ENCODE results near the gene GTF3C4. TPM values are rescaled to one million over a fixed set of nuclear protein-coding genes. Genes with fewer than 3 reads are reported as not detected.

GTF3C4 gene
- polyA plus RNA-seq, 3 donors = 0.99 to 2.7 (median 2.1) TPM

GRCh38 chr9:132656299-132656698 is 14.0 kb upstream of the GTF3C4 start:
- no peaks in the 10 kb centered on the region for H3K9me3 Mint-ChIP-seq
- intact Hi-C loops (cut with micrococcal nuclease) = no loop called here
- Histone ChIP-seq H3K27ac (ENCODE audit: low read depth in 1 of 2, low read length in 2 of 2) (no peak overlapping the region), H3K9ac (ENCODE audit: insufficient read depth, low read length, poor library complexity, severe bottlenecking) (no peak overlapping the region), H3K79me2 (ENCODE audit: insufficient read depth, low read length) (no peaks in the 10 kb centered on the region), H3K9me3 (replicated peaks in 1 of 2; ENCODE audit: control insufficient read depth in 1 of 2, insufficient read depth in 1 of 2, low read length in 2 of 2) (no peaks in the 10 kb centered on the region), H4K20me1 (ENCODE audit: insufficient read depth, low read length) (no peaks in the 10 kb centered on the region), H3K4me3 (replicated peaks in 1 of 3; ENCODE audit: low read depth in 2 of 3, low read length in 3 of 3) (no peak overlapping the region), H3K36me3 (replicated peaks in 1 of 2; ENCODE audit: control insufficient read depth in 1 of 2, insufficient read depth in 2 of 2, low read length in 2 of 2) (peaks cover 44 to 58% of the 10 kb centered on the region in 2 donors), H2AFZ (ENCODE audit: insufficient read depth, low read depth, low read length, poor library complexity, severe bottlenecking) (no peak overlapping the region), H3K4me2 (replicated peaks; ENCODE audit: extremely low read depth, low read length, poor library complexity, severe bottlenecking) (no peak overlapping the region), H3K27me3 (ENCODE audit: control insufficient read depth in 2 of 2, insufficient read depth in 2 of 2, low read length in 2 of 2) (no peaks in the 10 kb centered on the region), H3K4me1 (ENCODE audit: control insufficient read depth in 1 of 2, insufficient read depth in 2 of 2, low read length in 2 of 2) (no peaks in the 10 kb centered on the region)
- H3K4me3 Mint-ChIP-seq = no peak overlapping the region
- 97% methylated on average over 7 of the region's 7 CpGs for WGBS (ENCODE audit: insufficient coverage)
- no peak for DNase-seq
- peaks cover 2% of the 10 kb centered on the region for H3K4me1 Mint-ChIP-seq
- H3K27ac Mint-ChIP-seq = no peak overlapping the region
- no peak for TF ChIP-seq CTCF (IDR thresholded peaks at IDR 0.05)
- H3K27me3 Mint-ChIP-seq (ENCODE audit: low read depth in 3 of 3) = no peaks in the 10 kb centered on the region
- H3K36me3 Mint-ChIP-seq = peaks cover 47 to 62% of the 10 kb centered on the region in 2 donors

- Histone ChIP-seq H3K79me2 (ENCODE audit: insufficient read depth, low read length) (peaks cover 3% of the 10 kb centered on the region), H3K9me3 (replicated peaks in 1 of 2; ENCODE audit: control insufficient read depth in 1 of 2, insufficient read depth in 1 of 2, low read length in 2 of 2) (no peaks in the 10 kb centered on the region), H3K4me3 (replicated peaks in 1 of 3; ENCODE audit: low read depth in 2 of 3, low read length in 3 of 3) (no peak overlapping the region), H3K4me2 (replicated peaks; ENCODE audit: extremely low read depth, low read length, poor library complexity, severe bottlenecking) (no peak overlapping the region), H4K20me1 (ENCODE audit: insufficient read depth, low read length) (no peaks in the 10 kb centered on the region), H3K36me3 (replicated peaks in 1 of 2; ENCODE audit: control insufficient read depth in 1 of 2, insufficient read depth in 2 of 2, low read length in 2 of 2) (peaks cover 38 to 52% of the 10 kb centered on the region in 2 donors), H2AFZ (ENCODE audit: insufficient read depth, low read depth, low read length, poor library complexity, severe bottlenecking) (no peak overlapping the region), H3K4me1 (ENCODE audit: control insufficient read depth in 1 of 2, insufficient read depth in 2 of 2, low read length in 2 of 2) (no peaks in the 10 kb centered on the region), H3K27ac (ENCODE audit: low read depth in 1 of 2, low read length in 2 of 2) (no peak overlapping the region), H3K9ac (ENCODE audit: insufficient read depth, low read length, poor library complexity, severe bottlenecking) (no peak overlapping the region), H3K27me3 (ENCODE audit: control insufficient read depth in 2 of 2, insufficient read depth in 2 of 2, low read length in 2 of 2) (no peaks in the 10 kb centered on the region)
- Mint-ChIP-seq H3K36me3 (peaks cover 26 to 41% of the 10 kb centered on the region in 2 donors), H3K4me3 (no peak overlapping the region), H3K9me3 (no peaks in the 10 kb centered on the region), H3K27me3 (ENCODE audit: low read depth in 3 of 3) (no peaks in the 10 kb centered on the region), H3K27ac (no peak overlapping the region), H3K4me1 (no peaks in the 10 kb centered on the region)
- no peak for DNase-seq
- TF ChIP-seq CTCF (IDR thresholded peaks at IDR 0.05) = no peak
- 97% methylated on average over 7 of the region's 12 CpGs for WGBS (ENCODE audit: insufficient coverage)
- intact Hi-C loops (cut with micrococcal nuclease) = loop anchor here in 1 of 2 donors (10.0 kb wide), 1 partner anchor 212 kb away; the partner anchor contains the start of genes AK8 and SPACA9
Measured at GRCh38 chr9:132662152-132662945, 7.9 kb upstream of the GTF3C4 start.

Measured in CD14-positive monocyte (primary cell).